Skeletal muscle tissue (tissue), 4 donors: ENCODE measurements around the gene PHLDB1. TPM values are rescaled to one million over a fixed set of nuclear protein-coding genes. Genes with fewer than 3 reads are reported as not detected.
A peak's percentile ranks its signal among the peaks of the same experiment; 100 is the strongest.

Experiments used
- H3K27ac ChIP-seq: one replicate; pipeline ENCODE4 v1.7.0; 2013; ENCODE audit warnings: mild to moderate bottlenecking, low read depth, low read length, inconsistent platforms
- H3K27me3 ChIP-seq, 3 donors: one replicate each; pipeline ENCODE4 v1.7.0; 2013; ENCODE audit warnings: low read length in 3 of 3; ENCODE audit not compliant: control insufficient read depth in 3 of 3, insufficient read depth in 3 of 3
- H3K36me3 ChIP-seq, 3 donors: one replicate each; pipeline ENCODE4 v1.7.0; 2013; ENCODE audit warnings: low read length in 3 of 3; ENCODE audit not compliant: control insufficient read depth in 3 of 3, insufficient read depth in 3 of 3
- H3K4me1 ChIP-seq, 3 donors: one replicate each; pipeline ENCODE4 v1.7.0; 2013; ENCODE audit warnings: low read length in 3 of 3, mild to moderate bottlenecking in 3 of 3; ENCODE audit not compliant: control insufficient read depth in 3 of 3, insufficient read depth in 3 of 3
- H3K4me3 ChIP-seq, 3 donors: one replicate each; pipeline ENCODE4 v1.7.0; 2013; ENCODE audit warnings: low read length in 3 of 3
- H3K9ac ChIP-seq, 3 donors: one replicate each; pipeline ENCODE4 v1.7.0; 2013; ENCODE audit warnings: low read length in 3 of 3, mild to moderate bottlenecking in 3 of 3, moderate library complexity in 2 of 3, low read depth in 1 of 3
- H3K9me3 ChIP-seq, 3 donors: one replicate each; pipeline ENCODE4 v1.7.0; 2013; ENCODE audit warnings: low read length in 3 of 3; ENCODE audit not compliant: control insufficient read depth in 3 of 3
- total RNA-seq: library from RNA; depleted of rRNA; stranded (reverse); fragments of >200 nt; gene quantifications from one replicate; pipeline ENCODE4 v1.2.3, GENCODE V29; 2014
- donor health status: Osteomylitis.

Gene PHLDB1
- total RNA-seq, 1 donor from 2014 or later: 54.8 TPM

- H3K4me1 ChIP-seq: peaks cover 31 to 51% (median 46%) of the 10 kb centered on the region in 3 donors
- H3K9me3 ChIP-seq: no peaks in the 10 kb centered on the region
- H3K27ac ChIP-seq: peak overlapping the region; percentile 54
- H3K9ac ChIP-seq: peak overlapping the region in 2 of 3 donors; percentile 1 to 39
- H3K27me3 ChIP-seq: no peaks in the 10 kb centered on the region
- H3K4me3 ChIP-seq: no peak overlapping the region
- H3K36me3 ChIP-seq: peaks cover 21 to 47% (median 36%) of the 10 kb centered on the region in 3 donors
Measured at GRCh38 chr11:118635642-118636041, 28.2 kb downstream of the PHLDB1 start.

DNA sequence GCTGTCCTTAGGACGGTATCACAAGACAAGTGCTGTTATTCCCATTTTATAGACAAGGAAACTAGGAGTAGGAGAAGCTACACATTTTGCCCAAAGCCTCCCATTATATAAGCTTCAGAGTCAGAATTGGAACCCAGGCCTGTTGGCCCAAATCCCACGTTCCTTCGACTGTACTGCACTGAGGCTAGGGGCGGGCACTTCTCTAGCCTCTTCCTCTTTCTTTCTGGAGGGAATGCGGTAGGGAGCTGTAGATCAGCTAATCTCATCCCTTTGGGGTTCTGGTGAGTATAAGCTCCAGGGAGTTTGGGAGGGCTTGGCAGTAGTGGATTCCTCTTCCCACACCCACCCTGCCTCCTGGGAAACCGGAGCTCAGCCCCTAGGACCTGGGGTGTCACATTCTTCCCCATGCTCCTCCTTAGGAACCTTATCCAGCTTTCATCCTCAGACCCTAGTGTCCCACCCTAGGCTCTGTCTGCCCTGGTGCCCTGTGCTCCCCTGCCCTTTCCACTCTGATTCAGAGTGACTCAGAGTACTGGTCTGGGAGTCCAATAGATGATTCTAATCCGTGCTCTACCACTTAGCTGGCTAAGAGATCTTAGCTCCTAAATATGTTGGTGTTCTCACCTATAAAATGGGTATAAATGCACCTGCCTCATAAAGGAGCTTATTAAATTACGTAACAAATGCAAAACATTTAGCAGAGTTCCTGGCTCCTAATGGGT, 29.3 kb downstream of the PHLDB1 start:
- Histone ChIP-seq H3K9ac (no peak overlapping the region), H3K36me3 (peaks cover 29 to 49% (median 34%) of the 10 kb centered on the region in 3 donors), H3K27ac (no peak overlapping the region), H3K4me1 (peaks cover 36 to 56% (median 52%) of the 10 kb centered on the region in 3 donors), H3K9me3 (no peaks in the 10 kb centered on the region), H3K27me3 (no peaks in the 10 kb centered on the region), H3K4me3 (no peak overlapping the region)

- Histone ChIP-seq H3K4me1 (peaks cover 41 to 67% (median 55%) of the 10 kb centered on the region in 3 donors), H3K36me3 (peaks cover 37 to 57% (median 37%) of the 10 kb centered on the region in 3 donors), H3K27ac (no peak overlapping the region)
Measured at GRCh38 chr11:118638726-118639125, 31.3 kb downstream of the PHLDB1 start.

DNA sequence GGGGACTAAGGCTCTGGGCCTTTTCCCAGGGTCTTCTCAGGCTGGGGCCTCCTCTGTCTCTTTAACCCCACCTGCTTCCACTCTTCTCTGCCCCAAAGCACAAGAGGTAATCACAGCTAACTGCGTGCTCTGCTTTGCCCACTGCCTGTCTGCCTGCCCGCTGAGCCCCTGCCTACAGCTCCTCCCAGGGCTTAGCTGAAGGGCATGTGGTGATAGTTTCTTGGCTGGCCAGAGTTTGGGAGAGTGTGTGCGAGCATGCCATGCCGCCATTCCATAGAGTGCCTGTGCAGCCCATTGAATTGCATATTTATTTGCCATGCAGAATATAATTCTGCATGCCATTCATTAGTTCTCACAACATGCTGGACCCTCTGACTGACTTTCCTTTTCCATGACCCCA, 32.5 kb downstream of the PHLDB1 start:
- H3K4me1 ChIP-seq: peaks cover 35 to 67% (median 51%) of the 10 kb centered on the region in 3 donors
- H3K36me3 ChIP-seq: peaks cover 44 to 64% (median 47%) of the 10 kb centered on the region in 3 donors

More at GRCh38 chr11:118638726-118639125, 31.3 kb downstream of the PHLDB1 start:
- H3K27me3 ChIP-seq: no peaks in the 10 kb centered on the region
- no peaks in the 10 kb centered on the region for H3K9me3 ChIP-seq
- no peak overlapping the region for H3K4me3 ChIP-seq
- no peak overlapping the region for H3K9ac ChIP-seq

DNA sequence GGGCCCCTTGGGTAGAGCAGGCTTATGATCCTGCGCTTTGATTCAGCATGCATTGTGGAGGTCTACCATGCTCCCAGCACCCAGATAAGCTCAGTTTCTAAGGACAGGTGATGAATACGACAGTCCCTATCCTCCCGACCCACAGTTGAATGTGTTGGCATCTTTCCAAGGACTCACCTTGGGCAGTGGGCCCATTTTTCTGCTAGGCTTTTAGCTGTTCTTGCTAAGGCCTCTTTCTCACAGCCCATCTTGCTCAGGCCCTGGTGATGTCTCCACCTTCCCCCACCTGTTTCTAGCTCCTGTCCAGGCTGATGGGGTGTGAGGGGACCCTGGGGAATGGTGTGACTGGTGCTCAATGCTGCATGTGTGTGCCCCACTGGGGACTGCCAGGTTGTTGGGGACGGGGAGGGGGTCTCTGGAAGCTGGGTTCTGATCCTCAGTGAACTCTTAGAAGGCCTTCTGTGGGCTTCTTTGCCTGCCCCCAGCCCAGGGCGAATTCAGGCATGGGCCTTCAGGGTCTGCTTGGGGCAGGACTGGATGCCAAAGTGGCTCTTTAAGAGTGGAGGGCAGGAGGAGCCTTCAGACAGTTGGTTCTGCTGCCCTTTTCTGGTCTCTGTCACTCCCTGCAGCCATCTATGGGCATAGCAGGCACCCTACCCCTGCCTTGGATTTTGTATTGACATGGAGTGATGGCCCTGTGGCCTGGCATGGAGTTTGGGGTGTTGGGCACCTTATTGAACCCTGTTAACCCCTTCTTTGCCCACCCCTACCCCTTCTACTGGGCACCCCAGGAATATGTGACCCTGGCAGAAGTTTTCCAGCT, 33.1 kb downstream of the PHLDB1 start:
- Histone ChIP-seq H3K36me3 (peaks cover 50 to 67% (median 54%) of the 10 kb centered on the region in 3 donors), H3K27ac (peak overlapping the region; percentile 25)

More for the DNA sequence above, 32.5 kb downstream of the PHLDB1 start:
- Histone ChIP-seq H3K4me3 (no peak overlapping the region), H3K9me3 (no peaks in the 10 kb centered on the region), H3K9ac (peak overlapping the region in 1 of 3 donors; percentile 16), H3K27ac (peak overlapping the region; percentile 2), H3K27me3 (no peaks in the 10 kb centered on the region)

DNA sequence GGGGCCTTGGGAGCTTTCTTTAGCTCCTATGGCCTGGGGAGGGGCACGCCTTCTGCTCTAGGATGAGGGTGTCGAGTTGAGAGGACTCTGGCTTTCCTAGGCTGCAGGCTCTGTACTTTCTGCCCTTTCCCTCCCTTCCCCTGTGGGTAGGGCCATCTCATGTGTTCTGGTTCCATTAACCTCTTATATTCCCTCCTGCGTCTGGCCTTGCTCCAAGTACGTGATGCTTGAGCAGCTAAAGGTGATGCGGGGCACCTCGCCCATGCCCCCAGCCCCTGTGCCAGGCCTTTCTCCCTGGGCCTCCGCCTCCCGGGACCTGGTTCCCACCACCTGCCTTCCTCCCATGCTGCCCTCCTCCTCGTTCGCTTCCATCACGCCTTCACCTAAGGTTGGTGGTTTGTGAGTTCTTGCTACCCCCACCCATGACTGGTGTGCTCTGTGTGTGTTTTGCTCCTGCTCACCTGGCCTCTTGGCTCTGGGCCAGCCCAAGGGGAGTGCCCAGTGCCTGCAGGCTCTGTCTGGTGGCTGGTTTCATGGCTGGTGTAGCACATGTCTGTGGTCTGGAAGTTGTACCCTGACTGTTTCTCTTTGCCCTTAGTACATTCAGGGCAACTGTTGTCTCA, 34.1 kb downstream of the PHLDB1 start:
- no peaks in the 10 kb centered on the region for H3K27me3 ChIP-seq
- H3K9me3 ChIP-seq: no peaks in the 10 kb centered on the region
- H3K27ac ChIP-seq: no peak overlapping the region
- no peak overlapping the region for H3K4me3 ChIP-seq
- peaks cover 32 to 54% (median 43%) of the 10 kb centered on the region in 3 donors for H3K4me1 ChIP-seq
- H3K9ac ChIP-seq: peak overlapping the region in 1 of 3 donors; percentile 8
- peaks cover 45 to 60% (median 56%) of the 10 kb centered on the region in 3 donors for H3K36me3 ChIP-seq

More for the DNA sequence above, 33.1 kb downstream of the PHLDB1 start:
- no peaks in the 10 kb centered on the region for H3K9me3 ChIP-seq
- no peaks in the 10 kb centered on the region for H3K27me3 ChIP-seq
- H3K9ac ChIP-seq: peak overlapping the region in 2 of 3 donors; percentile 2 to 40
- no peak overlapping the region for H3K4me3 ChIP-seq
- peaks cover 32 to 60% (median 47%) of the 10 kb centered on the region in 3 donors for H3K4me1 ChIP-seq

GRCh38 chr11:118643142-118643994, 36.0 kb downstream of the PHLDB1 start:
- H3K27me3 ChIP-seq: no peaks in the 10 kb centered on the region
- peak overlapping the region in 2 of 3 donors; percentile 48 to 49 for H3K4me3 ChIP-seq
- no peaks in the 10 kb centered on the region for H3K9me3 ChIP-seq
- H3K4me1 ChIP-seq: peaks cover 32 to 51% (median 43%) of the 10 kb centered on the region in 3 donors
- H3K27ac ChIP-seq: peak overlapping the region; percentile 76
- H3K9ac ChIP-seq: peak overlapping the region; percentile 28 to 71 (median 65)
- H3K36me3 ChIP-seq: peaks cover 54 to 67% (median 57%) of the 10 kb centered on the region in 3 donors

GRCh38 chr11:118643995-118644345, 36.6 kb downstream of the PHLDB1 start:
- peak overlapping the region in 2 of 3 donors; percentile 22 to 48 for H3K4me3 ChIP-seq
- peak overlapping the region; percentile 28 to 65 (median 54) for H3K9ac ChIP-seq
- peaks cover 54 to 66% (median 56%) of the 10 kb centered on the region in 3 donors for H3K36me3 ChIP-seq
- no peaks in the 10 kb centered on the region for H3K27me3 ChIP-seq
- no peaks in the 10 kb centered on the region for H3K9me3 ChIP-seq
- H3K4me1 ChIP-seq: peaks cover 32 to 51% (median 43%) of the 10 kb centered on the region in 3 donors
- peak overlapping the region; percentile 76 for H3K27ac ChIP-seq

DNA sequence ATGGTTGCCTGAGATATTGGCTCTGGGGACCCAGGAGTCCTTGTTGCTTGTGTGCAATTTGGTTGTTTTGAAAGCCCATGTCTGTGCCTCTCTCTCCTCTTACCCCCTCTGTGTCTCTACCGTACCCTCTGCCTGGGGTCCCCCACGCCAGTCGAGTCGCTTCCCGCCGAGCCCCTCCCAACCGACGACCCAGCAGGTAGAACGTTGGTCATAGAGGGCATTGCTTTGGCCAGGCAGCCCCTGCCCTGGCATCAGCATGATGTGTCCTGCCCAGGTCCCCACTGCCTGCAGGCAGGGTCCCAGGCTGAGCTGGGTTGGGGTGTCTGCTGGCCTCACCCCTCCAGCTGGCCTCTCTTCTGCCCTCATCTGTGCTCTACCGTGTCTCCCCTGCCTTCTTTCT, 37.1 kb downstream of the PHLDB1 start:
- Histone ChIP-seq H3K27me3 (no peaks in the 10 kb centered on the region), H3K9ac (peak overlapping the region in 1 of 3 donors; percentile 33), H3K36me3 (peaks cover 56 to 68% (median 56%) of the 10 kb centered on the region in 3 donors), H3K9me3 (no peaks in the 10 kb centered on the region), H3K4me1 (peaks cover 32 to 51% (median 43%) of the 10 kb centered on the region in 3 donors), H3K4me3 (no peak overlapping the region), H3K27ac (no peak overlapping the region)
